Lower leg skin (tissue), 4 donors: ENCODE data around the gene GATA2. TPM values are rescaled to one million over a fixed set of nuclear protein-coding genes. Genes with fewer than 3 reads are reported as not detected.

ENCODE experiments used
- DNase-seq, 2 donors: peaks; one replicate each; pipeline ENCODE4 v3.0.0-alpha.2; 2019; ENCODE audit warnings: low spot score in 2 of 2
- H3K4me3 ChIP-seq: fragments of 200-600 bp; sonication (generic); 2 replicates; pipeline ENCODE4 v1.5.1; 2017; ENCODE audit warnings: mild to moderate bottlenecking, low read depth; ENCODE audit not compliant: poor library complexity, severe bottlenecking
- CTCF ChIP-seq, 3 donors: fragments of 450-650 bp; IDR thresholded peaks; one replicate each; pipeline ENCODE4 v1.5.1; 2016; ENCODE audit warnings: antibody characterized with exemption in 3 of 3, mild to moderate bottlenecking in 3 of 3, moderate library complexity in 2 of 3
- POLR2A ChIP-seq, 2 donors: fragments of 450-650 bp; IDR thresholded peaks; one replicate each; pipeline ENCODE4 v1.6.1; 2016 to 2017; ENCODE audit warnings: antibody characterized with exemption in 2 of 2, mild to moderate bottlenecking in 1 of 2, moderate library complexity in 1 of 2
- WGBS, 2 donors: methylation state at CpG; one replicate each; pipeline ENCODE4 v1.1.5; 2018; 5-methylcytosine and 5-hydroxymethylcytosine counted together
- intact Hi-C: fragments of 100-400 bp; cut with DNase I; formaldehyde crosslinking; loops from one replicate; pipeline ENCODE4 v1.15.0; 2023; ENCODE audit warnings: low total_unique reads
- total RNA-seq, 4 donors: library from RNA; depleted of rRNA; stranded (reverse); fragments of >200 nt; gene quantifications; one replicate each; pipeline ENCODE4 v1.1.0, GENCODE V29; 2016

GATA2 gene
- total RNA-seq, 4 donors from 2014 or later: 2.3 to 9.3 (median 6.6) TPM

GRCh38 chr3:128449111-128449638 lies 43.8 kb downstream of the GATA2 start:
- no peak overlapping the region for H3K4me3 ChIP-seq
- DNase-seq: no peak
- intact Hi-C loops: no loop called here
- WGBS, 2 donors: 72 to 81% methylated on average over 6 of the region's 6 CpGs
- TF ChIP-seq CTCF (IDR thresholded peaks at IDR 0.05) (no peak), POLR2A (IDR thresholded peaks at IDR 0.05) (no peak)

GRCh38 chr3:128448491-128448890 lies 44.5 kb downstream of the GATA2 start:
- H3K4me3 ChIP-seq: no peak overlapping the region
- intact Hi-C loops: no loop called here
- DNase-seq: no peak
- TF ChIP-seq POLR2A (IDR thresholded peaks at IDR 0.05) (no peak), CTCF (IDR thresholded peaks at IDR 0.05) (no peak)
- 61 to 71% methylated on average over 6 of the region's 6 CpGs for WGBS, 2 donors

GRCh38 chr3:128447561-128448013 lies 45.4 kb downstream of the GATA2 start:
- H3K4me3 ChIP-seq: no peak overlapping the region
- TF ChIP-seq POLR2A (IDR thresholded peaks at IDR 0.05) (no peak), CTCF (IDR thresholded peaks at IDR 0.05) (no peak)
- intact Hi-C loops: no loop called here
- no peak for DNase-seq
- WGBS, 2 donors: 92 to 97% methylated on average over 3 of the region's 3 CpGs

GRCh38 chr3:128446821-128447220 lies 46.2 kb downstream of the GATA2 start:
- DNase-seq: no peak
- WGBS, 2 donors: 83 to 93% methylated on average over 1 of the region's 1 CpG
- intact Hi-C loops: no loop called here

GRCh38 chr3:128445357-128445756 lies 47.6 kb downstream of the GATA2 start:
- DNase-seq: no peak
- H3K4me3 ChIP-seq: no peak overlapping the region
- TF ChIP-seq CTCF (IDR thresholded peaks at IDR 0.05) (no peak), POLR2A (IDR thresholded peaks at IDR 0.05) (no peak)
- 90 to 100% methylated on average over 1 of the region's 1 CpG for WGBS, 2 donors
- intact Hi-C loops: no loop called here

More at GRCh38 chr3:128446821-128447220, 46.2 kb downstream of the GATA2 start:
- no peak for TF ChIP-seq POLR2A (IDR thresholded peaks at IDR 0.05)
- no peak for TF ChIP-seq CTCF (IDR thresholded peaks at IDR 0.05)
- H3K4me3 ChIP-seq: no peak overlapping the region

- WGBS, 2 donors: 69 to 75% methylated on average over 3 of the region's 3 CpGs
- no peak for TF ChIP-seq POLR2A (IDR thresholded peaks at IDR 0.05)
- intact Hi-C loops: no loop called here
- DNase-seq: no peak
- no peak overlapping the region for H3K4me3 ChIP-seq
Measured at GRCh38 chr3:128443771-128444170, 49.2 kb downstream of the GATA2 start.
